ENCODE data around the gene VPS35. TPM values are rescaled to one million over a fixed set of nuclear protein-coding genes. Genes with fewer than 3 reads are reported as not detected.

The VPS35 gene
- total RNA-seq, 1 experiment from 2014 or later = 72.1 TPM

- no peak for TF ChIP-seq ATF3 (CRISPR knock-in tag; conservative IDR thresholded peaks at IDR 0.05)
- TF ChIP-seq SMAD3 (CRISPR knock-in tag; IDR thresholded peaks at IDR 0.05; ENCODE audit: borderline replicate concordance) = no peak
- TF ChIP-seq ZNF671 (CRISPR knock-in tag; IDR thresholded peaks at IDR 0.05) = no peak
- 0 out of 2 replicates have a peak, but pooled peaks have one; percentile 31 for TF ChIP-seq MYBL2 (CRISPR knock-in tag; IDR thresholded peaks at IDR 0.05)
- TF ChIP-seq GABPB1 (CRISPR knock-in tag; IDR thresholded peaks at IDR 0.05) = 0 out of 2 replicates have a peak, but pooled peaks have one; percentile 52
- TF ChIP-seq ZNF232 (CRISPR knock-in tag; IDR thresholded peaks at IDR 0.05) = no peak
- TF ChIP-seq FOXK1 (CRISPR knock-in tag; IDR thresholded peaks at IDR 0.05) = peak; percentile 9; the same call in 1 of the 2 replicates
These were observed at the start of gene VPS35 (continued) for GRCh38 chr16:46688654-46689364.

GRCh38 chr16:46737621-46738214 lies 48.7 kb upstream of the VPS35 start:
- H3K9me3 Mint-ChIP-seq = no peaks in the 10 kb centered on the region
- DNase-seq (ENCODE audit: low spot score) (no peak), ATAC-seq (no peak)
- no peaks in the 10 kb centered on the region for H3K4me1 Mint-ChIP-seq
- no peaks in the 10 kb centered on the region for H3K36me3 Mint-ChIP-seq
- H3K27ac Mint-ChIP-seq = no peak overlapping the region
- ChIA-PET CTCF (interaction anchor here (1.1 to 1.2 kb wide), 2 partner anchors 64 kb away, joined by 3 to 4 read pairs; no protein-coding TSS in a partner anchor), POLR2A (no interaction called here)
- no peaks in the 10 kb centered on the region for H3K27me3 Mint-ChIP-seq (ENCODE audit: low read depth)
- no peak overlapping the region for H3K4me3 Mint-ChIP-seq
- TF ChIP-seq STAT6 (CRISPR knock-in tag; conservative IDR thresholded peaks at IDR 0.05; ENCODE audit: low read depth) (no peak), CTCF (IDR thresholded peaks at IDR 0.05) (no peak), CREM (CRISPR knock-in tag; IDR thresholded peaks at IDR 0.05) (no peak), MXD4 (CRISPR knock-in tag; IDR thresholded peaks at IDR 0.05; ENCODE audit: borderline replicate concordance) (no peak), ZNF512 (CRISPR knock-in tag; IDR thresholded peaks at IDR 0.05; ENCODE audit: borderline replicate concordance) (no peak), FOXK1 (CRISPR knock-in tag; IDR thresholded peaks at IDR 0.05) (no peak), ERG (CRISPR knock-in tag; IDR thresholded peaks at IDR 0.05) (no peak), ZNF671 (CRISPR knock-in tag; IDR thresholded peaks at IDR 0.05) (no peak), AFF4 (CRISPR knock-in tag; IDR thresholded peaks at IDR 0.05; ENCODE audit: borderline replicate concordance) (no peak), E2F1 (CRISPR knock-in tag; IDR thresholded peaks at IDR 0.05) (no peak), NFE2L1 (CRISPR knock-in tag; IDR thresholded peaks at IDR 0.05) (no peak), JUN (CRISPR knock-in tag; IDR thresholded peaks at IDR 0.05) (no peak), GRHL2 (CRISPR knock-in tag; IDR thresholded peaks at IDR 0.05; ENCODE audit: insufficient replicate concordance, severe bottlenecking) (no peak)

Data from WTC11 (cell line).